Activated CD4-positive, alpha-beta T cell treated with anti-CD3 and anti-CD28 coated beads for 4 hours (primary cell): ENCODE measurements around the gene FGFR2.

Source experiments
- DNase-seq, 2 donors: peaks; one replicate each; pipeline ENCODE4 v3.0.0-alpha.2; 2020

Gene FGFR2

GRCh38 chr10:121598263-121599249, at the start of gene FGFR2:
Gene FGFR2 (minus strand): TSS chr10:121598444. CDS start chr10:121593817, 4,627 bp downstream.
- DNase-seq = no peak

- no peak for DNase-seq
Observed at GRCh38 chr10:121647401-121647800, 49.2 kb upstream of the FGFR2 start.

GRCh38 chr10:121645696-121646095, 47.5 kb upstream of the FGFR2 start:
- DNase-seq = no peak

GRCh38 chr10:121644501-121644900, 46.3 kb upstream of the FGFR2 start:
- DNase-seq = no peak

GRCh38 chr10:121640266-121640665, 42.0 kb upstream of the FGFR2 start:
- no peak for DNase-seq

- DNase-seq = no peak
Observed at GRCh38 chr10:121639416-121639815, 41.2 kb upstream of the FGFR2 start.

GRCh38 chr10:121637437-121637836, 39.2 kb upstream of the FGFR2 start:
- no peak for DNase-seq

GRCh38 chr10:121633056-121633455, 34.8 kb upstream of the FGFR2 start:
- DNase-seq = no peak

- no peak for DNase-seq
Observed at GRCh38 chr10:121631365-121632029, 33.3 kb upstream of the FGFR2 start.

GRCh38 chr10:121628859-121629258, 30.6 kb upstream of the FGFR2 start:
- DNase-seq = no peak

GRCh38 chr10:121627876-121628581, 29.8 kb upstream of the FGFR2 start:
- no peak for DNase-seq

GRCh38 chr10:121624836-121625486, 26.7 kb upstream of the FGFR2 start:
- no peak for DNase-seq

GRCh38 chr10:121618906-121619305, 20.7 kb upstream of the FGFR2 start:
- DNase-seq = no peak

GRCh38 chr10:121617176-121617575, 18.9 kb upstream of the FGFR2 start:
- DNase-seq = no peak

- DNase-seq = no peak
Observed at GRCh38 chr10:121616291-121616690, 18.0 kb upstream of the FGFR2 start.

GRCh38 chr10:121615836-121616235, 17.6 kb upstream of the FGFR2 start:
- DNase-seq = no peak

- no peak for DNase-seq
Observed at GRCh38 chr10:121615435-121615793, 17.2 kb upstream of the FGFR2 start.

GRCh38 chr10:121614613-121615434, 16.6 kb upstream of the FGFR2 start:
- DNase-seq = no peak

- no peak for DNase-seq
Observed at GRCh38 chr10:121613456-121613855, 15.2 kb upstream of the FGFR2 start.

- DNase-seq = no peak
Observed at GRCh38 chr10:121611393-121612159, 13.3 kb upstream of the FGFR2 start.

GRCh38 chr10:121610798-121611323, 12.6 kb upstream of the FGFR2 start:
- no peak for DNase-seq
